Bone marrow (tissue), 2 donors: ENCODE results near the gene NAV1.
"Not testable (repeated sequence)": the region's sequence is repeated elsewhere in the genome, so short reads cannot be mapped to it uniquely, and the experiment has no call there.

Experiments used
- DNase-seq, 2 donors: peaks; one replicate each; lab custom pipeline; 2025; lab: John Stamatoyannopoulos, UW

Gene NAV1

DNA sequence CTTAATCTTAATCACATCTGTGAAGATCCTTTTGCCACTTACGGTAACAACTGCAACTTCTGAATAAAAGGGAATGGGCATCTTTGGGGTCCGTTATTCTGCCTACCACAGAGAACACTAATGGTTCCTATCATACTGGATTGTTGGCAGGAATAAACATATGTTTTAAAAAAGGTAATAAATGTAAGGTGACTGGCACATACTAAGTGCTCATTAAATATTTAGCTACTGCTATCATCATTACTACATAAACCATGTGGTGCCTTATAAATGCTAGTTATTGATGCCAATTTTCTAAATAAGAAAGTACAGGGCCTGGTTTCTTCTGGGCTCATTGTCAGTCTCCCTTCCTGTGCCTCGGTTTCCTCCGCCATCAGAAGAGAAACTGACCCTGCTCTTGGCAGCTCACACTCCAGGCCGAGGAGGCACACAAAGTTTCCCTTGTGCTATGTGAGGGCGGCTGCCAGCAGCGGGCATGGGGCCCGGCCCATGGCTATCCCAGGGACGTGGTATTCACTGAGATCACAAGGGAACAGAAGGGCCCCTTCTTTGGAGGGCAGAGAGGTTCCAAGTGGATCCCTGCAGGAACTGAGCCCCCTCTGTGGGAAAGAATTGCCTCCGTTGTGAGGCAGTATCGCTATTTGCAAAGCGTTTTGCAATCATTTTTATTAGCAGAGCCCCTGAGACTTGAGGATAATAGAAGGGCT, 26.2 kb downstream of the NAV1 start:
- DNase-seq, result no peak

DNA sequence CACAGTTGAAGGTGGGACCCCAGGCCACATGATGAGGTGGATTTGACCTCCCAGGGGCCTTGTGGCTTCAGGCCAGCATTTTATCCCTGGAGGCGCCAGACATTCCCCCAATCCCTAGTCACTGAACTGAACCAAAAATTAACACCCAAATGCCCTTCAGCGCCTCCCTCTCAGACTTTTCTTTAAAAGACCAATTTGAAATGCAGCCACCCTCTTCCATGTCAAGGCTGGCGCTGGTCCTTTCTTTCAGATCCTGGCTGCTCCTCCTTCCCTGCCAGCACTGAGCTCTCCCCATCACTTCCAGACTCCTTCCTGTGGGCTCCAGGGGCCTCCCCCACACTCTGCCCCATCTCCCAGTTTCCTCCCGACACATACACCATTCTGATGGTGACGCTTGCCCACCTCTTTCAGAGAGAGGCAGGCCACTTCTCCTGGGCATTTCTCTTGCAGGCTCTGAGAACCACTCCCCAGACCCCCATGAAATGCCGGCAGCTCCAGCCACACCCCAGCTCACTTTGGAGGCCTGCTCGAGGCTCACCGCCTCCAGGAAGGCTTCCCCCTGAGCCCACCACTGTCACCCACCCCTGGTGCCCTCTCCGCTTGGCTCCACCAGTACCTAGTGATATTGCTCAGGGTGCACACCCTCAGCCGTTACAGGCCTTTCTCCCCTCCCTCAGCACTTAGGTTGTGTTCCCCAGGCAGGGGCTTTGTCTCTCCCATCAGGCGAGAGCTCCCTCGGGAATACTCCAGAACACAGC, 27.0 kb downstream of the NAV1 start:
- no peak for DNase-seq

- no peak for DNase-seq
Observed at GRCh38 chr1:201566529-201566823, 27.5 kb downstream of the NAV1 start.

- DNase-seq, result no peak
Observed at GRCh38 chr1:201566933-201567801, 28.2 kb downstream of the NAV1 start.

DNA sequence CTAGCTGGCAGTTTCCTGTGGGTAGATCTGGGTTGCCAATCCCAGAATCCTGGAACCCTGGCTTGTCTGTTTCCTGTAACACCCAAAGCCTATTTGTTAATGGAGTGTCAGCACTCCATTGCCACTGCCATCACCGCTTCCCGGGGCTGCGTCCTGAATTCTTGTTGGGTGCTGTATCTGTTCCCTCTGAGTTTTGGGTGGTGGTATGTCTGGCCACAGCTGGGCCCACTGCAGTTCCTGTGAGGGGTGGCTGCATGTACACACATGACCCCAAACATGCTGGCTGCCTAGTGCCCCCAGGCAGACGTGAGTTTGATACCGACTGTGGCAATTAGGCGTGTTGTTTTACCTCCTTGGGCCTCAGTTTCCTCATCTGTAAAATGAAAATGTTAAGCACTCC, 29.3 kb downstream of the NAV1 start:
- no peak for DNase-seq

DNA sequence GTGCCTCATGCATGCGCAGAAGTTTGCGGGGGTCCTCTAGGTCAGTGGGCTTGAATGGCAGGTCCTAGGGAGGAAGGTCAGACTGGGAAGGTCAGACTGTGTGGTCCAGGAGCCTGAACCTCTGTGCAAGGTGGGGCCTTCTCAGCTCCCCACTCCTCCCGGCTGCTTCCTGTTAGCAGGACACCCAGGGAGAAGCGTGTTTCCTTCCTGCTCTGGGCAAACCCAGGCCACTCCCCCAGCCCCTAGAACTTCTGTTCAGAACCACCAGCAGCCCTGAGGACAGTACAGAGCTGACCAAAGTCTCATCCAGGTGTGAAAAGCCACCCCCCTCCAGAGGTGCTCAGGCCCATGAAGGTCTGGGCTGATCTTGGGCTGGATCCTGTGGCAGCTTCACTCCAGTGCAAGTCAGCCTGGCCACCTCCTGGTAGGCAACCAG, 29.9 kb downstream of the NAV1 start:
- DNase-seq, result no peak

DNA sequence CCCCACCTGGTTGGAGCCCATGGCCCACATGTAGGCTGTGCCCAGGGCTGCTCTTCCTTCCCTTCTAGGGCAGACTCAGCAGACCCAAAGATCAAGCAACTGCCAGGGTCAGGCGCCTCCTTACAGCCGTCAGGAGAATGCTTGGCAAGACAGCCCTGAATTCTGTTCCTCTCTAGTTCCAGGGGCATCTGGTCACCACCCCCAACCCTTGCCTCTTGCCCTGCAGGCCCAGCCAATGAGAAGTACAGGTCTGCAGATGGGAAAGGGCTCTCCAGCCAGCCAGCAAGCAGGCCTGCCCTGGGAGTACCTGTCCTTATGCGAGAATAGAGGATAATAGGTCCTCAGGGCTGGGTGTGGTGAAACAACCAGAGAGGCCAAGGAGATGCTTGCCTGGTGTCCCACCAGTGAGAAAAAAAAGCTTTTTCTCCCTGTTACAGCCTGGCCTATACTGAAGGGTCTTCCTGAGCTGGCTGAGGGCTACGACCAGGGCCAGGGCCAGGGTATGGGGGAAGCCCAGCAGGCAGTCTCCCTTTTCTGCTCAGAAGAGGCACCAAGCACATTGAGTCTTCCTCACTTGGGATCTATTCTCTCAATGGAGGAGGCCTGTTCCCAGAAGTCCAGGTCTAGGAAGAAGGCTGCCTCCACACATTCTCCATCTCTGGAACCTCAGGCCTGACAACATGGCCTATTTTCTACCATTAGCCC, 31.4 kb downstream of the NAV1 start:
- no peak for DNase-seq

DNA sequence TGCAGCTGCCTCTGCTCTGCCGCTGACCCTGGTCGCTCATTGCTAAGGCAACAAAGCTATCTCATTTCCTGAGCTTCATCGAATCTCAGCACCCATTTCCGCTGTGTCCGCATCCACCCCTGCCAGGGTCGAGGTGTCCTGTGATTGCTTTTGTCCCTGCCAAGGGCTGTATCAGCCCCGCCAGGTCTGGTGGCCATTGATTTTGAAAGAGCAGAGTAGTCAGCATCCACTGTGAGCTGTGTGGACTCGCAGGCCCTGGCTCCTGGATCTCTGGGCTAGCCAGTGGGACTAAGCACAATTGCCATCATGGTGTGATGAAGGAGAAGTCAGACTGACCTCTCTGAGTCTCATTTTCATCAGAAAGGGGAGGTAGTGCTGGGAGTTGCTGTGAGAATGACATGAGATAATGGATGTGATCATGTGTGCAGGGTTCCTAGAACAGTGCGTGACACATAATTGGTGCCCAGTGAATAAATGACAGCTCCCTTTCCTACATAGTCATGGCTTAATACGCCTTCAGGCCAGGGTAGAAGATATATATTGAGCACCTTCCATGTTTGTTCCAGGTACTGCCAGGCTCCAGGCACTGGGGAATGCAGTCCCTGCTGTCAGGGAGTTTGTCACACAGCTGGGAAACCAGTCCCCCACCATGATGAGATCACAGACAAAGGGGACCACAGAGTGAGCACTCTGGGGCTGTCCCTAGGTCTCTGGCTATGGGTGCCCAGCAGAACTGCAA, 32.1 kb downstream of the NAV1 start:
- DNase-seq, result peak in 1 of 2 donors; percentile 71

DNA sequence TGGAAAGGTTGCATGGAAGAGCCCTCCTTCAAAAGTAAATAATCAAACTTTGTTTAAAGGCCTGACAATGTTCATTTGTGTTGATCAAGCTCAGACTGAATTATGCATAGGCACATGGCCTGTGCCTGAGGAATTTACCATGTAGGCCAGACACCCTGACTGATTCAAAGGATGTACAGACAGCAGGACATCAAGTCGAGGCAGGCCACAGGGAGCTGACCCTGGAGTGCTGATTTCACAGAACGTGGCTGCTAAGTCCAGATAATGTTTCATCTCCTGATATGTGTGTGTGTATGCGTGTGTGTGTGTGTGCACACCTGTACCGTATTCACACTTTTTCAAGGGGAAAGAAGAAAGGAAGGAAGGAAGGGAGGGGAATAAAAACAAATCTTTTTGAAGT, 34.1 kb downstream of the NAV1 start:
- DNase-seq, result no peak

GRCh38 chr1:201573923-201574322, 35.0 kb downstream of the NAV1 start:
- DNase-seq, result no peak

DNA sequence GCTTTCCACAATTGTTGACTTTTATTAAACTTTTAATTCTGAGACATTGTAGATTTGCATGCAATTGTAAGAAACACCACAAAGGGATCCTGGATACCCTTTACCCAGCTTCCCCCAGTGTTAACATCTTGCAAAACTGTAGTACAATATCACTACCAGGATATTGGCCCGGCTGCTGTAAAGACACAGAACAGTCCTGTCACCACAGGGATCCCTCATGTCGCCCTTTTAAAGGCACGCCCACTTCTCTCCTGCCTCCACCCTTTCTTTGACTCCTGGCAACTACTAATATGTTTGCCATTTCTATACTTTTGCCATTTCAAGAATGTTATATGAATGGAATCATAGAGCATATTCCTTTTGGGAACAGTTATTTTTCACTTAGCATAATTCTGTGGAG, 37.0 kb downstream of the NAV1 start:
- no peak for DNase-seq

GRCh38 chr1:201576914-201577313, 38.0 kb downstream of the NAV1 start:
- DNase-seq, result no peak

- no peak for DNase-seq
Observed at GRCh38 chr1:201578008-201578888, 39.3 kb downstream of the NAV1 start.

- DNase-seq, result not testable (repeated sequence)
Observed at GRCh38 chr1:201581371-201581770, 42.4 kb downstream of the NAV1 start.

- no peak for DNase-seq
Observed at GRCh38 chr1:201582705-201583442, 43.9 kb downstream of the NAV1 start.

DNA sequence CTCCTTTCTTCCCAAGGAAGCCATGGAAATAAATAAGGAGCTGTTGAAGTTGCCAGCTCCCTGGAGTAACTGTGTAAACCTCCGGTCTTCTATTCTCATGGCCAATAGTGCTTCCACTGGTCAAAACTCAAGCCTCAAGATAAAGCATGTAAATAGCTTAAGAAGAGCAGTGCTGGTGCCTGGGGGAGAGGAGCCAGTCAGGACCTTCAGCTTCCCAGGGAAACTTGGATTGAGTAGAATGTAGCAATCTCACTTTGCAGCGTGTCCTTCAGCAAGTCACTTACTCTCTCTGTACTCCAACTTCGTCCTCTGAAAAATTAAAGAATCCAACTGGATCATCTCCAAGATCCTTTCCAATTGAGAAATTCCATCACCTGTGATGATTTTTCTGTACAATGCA, 44.7 kb downstream of the NAV1 start:
- no peak for DNase-seq

DNA sequence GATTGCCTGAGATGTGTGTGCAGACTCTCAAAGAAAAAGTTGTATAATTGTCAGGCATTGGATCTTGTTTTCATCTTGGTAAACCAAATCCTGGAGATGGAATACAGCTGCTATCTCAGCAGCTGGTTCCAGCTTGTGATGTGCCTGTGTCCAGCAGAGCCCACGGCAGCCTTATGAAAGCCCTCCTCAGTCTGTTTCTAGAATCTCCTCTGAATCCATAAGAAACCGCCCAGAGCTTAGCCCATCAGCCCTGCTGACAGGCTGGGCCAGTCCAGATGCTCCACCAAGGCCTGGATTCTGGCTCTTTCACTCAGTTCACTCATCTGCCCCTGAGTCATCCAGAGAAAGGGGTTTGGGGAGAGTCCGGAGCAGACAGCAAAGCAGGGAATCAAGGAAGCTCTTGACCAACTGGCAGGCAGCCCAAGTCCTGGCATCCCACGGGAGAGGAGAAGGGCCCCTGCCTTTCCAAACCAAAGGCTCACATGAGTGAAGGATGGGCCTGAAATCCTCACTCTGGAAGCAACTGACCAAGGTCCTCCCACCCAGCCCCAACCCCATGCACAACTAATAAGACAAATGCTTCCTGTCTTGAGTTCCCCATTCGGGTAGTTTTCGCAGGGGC, 45.7 kb downstream of the NAV1 start:
- no peak for DNase-seq

GRCh38 chr1:201585093-201585483, 46.2 kb downstream of the NAV1 start:
- no peak for DNase-seq

GRCh38 chr1:201585901-201586300, 47.0 kb downstream of the NAV1 start:
- no peak for DNase-seq
